ENCODE results near the gene GOLGA6L10.
"Not testable (repeated sequence)": the region's sequence is repeated elsewhere in the genome, so short reads cannot be mapped to it uniquely, and the experiment has no call there.

DNA sequence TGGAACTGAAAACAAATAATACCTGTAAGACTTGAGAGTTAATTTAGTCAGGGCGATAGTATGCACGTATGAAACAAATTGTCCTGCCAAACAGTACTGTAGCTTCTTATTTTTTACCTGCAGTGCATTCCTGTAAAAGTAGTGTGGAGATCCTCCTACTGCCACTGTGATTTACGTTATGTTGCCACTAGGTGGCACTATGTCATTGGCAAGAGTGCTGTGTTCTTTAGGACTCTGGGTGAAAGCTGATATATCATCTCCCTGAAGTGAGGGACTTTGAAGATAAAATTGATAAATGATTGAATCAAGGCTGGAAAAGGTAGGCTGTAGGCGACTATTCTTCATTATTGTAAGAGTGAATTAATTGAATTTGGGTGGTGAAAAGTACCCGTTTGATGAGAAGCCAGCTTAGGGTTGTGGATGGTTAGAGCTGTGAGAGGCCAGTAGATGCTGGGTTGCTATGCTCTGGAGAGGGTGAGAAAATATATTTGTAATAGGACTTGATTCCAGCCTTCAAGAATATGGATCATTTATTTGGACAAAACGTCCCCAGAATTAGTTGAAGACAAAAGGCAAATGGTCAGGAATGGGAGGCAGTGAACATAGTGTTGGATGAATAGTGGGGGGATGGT is 16.5 kb upstream of the GOLGA6L10 start:
- TF ChIP-seq, protein P1, sequence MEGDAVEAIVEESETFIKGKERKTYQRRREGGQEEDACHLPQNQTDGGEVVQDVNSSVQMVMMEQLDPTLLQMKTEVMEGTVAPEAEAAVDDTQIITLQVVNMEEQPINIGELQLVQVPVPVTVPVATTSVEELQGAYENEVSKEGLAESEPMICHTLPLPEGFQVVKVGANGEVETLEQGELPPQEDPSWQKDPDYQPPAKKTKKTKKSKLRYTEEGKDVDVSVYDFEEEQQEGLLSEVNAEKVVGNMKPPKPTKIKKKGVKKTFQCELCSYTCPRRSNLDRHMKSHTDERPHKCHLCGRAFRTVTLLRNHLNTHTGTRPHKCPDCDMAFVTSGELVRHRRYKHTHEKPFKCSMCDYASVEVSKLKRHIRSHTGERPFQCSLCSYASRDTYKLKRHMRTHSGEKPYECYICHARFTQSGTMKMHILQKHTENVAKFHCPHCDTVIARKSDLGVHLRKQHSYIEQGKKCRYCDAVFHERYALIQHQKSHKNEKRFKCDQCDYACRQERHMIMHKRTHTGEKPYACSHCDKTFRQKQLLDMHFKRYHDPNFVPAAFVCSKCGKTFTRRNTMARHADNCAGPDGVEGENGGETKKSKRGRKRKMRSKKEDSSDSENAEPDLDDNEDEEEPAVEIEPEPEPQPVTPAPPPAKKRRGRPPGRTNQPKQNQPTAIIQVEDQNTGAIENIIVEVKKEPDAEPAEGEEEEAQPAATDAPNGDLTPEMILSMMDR (conservative IDR thresholded peaks at IDR 0.05), result not testable (repeated sequence)
- TF ChIP-seq ZFX (IDR thresholded peaks at IDR 0.05), result not testable (repeated sequence)

Data from C4-2B (cell line).